DND-41 (cell line): ENCODE results near the gene PTPRCAP.
A peak's percentile ranks its signal among the peaks of the same experiment; 100 is the strongest.

Experiments used
- ATAC-seq: fragments of 200-7000 bp; cut with Tn5 transposase; 3 replicates; pipeline ENCODE4 v1.9.1; 2021; ENCODE audit warnings: low read depth; ENCODE audit not compliant: insufficient read depth
- DNase-seq: peaks from one replicate; pipeline ENCODE4 v3.0.0-alpha.2; 2020
- H2AFZ ChIP-seq: 2 replicates; pipeline ENCODE4 v1.6.0; 2012; ENCODE audit warnings: low read depth, low read length
- H3K27ac ChIP-seq: 2 replicates; pipeline ENCODE4 v1.5.1; 2012; ENCODE audit warnings: low read length, inconsistent platforms
- H3K27me3 ChIP-seq: fragments of 200-600 bp; sonication (generic); 2 replicates; pipeline ENCODE4 v1.6.0; 2012; ENCODE audit warnings: low read length, mild to moderate bottlenecking, inconsistent platforms; ENCODE audit not compliant: insufficient read depth, poor library complexity
- H3K36me3 ChIP-seq: 2 replicates; pipeline ENCODE4 v1.5.1; 2012; ENCODE audit warnings: low read length, inconsistent platforms; ENCODE audit not compliant: insufficient read depth
- H3K4me1 ChIP-seq: 2 replicates; pipeline ENCODE4 v1.5.1; 2012; ENCODE audit warnings: mild to moderate bottlenecking, low read length; ENCODE audit not compliant: insufficient read depth
- H3K4me2 ChIP-seq: 2 replicates; pipeline ENCODE4 v1.6.0; 2012; ENCODE audit warnings: mild to moderate bottlenecking, moderate library complexity, low read length, inconsistent platforms; ENCODE audit not compliant: insufficient read depth
- H3K4me3 ChIP-seq, 2 experiments: fragments of 200-600 bp in 1 of 2; shearing (Covaris generic) in 1 of 2; 2 replicates each; pipeline ENCODE4 v1.5.1; 2012 to 2016; ENCODE audit warnings: inconsistent platforms in 2 of 2, low read length in 2 of 2, mild to moderate bottlenecking in 2 of 2, low read depth in 1 of 2, moderate library complexity in 1 of 2
- H3K79me2 ChIP-seq: 2 replicates; pipeline ENCODE4 v1.6.0; 2012; ENCODE audit warnings: low read length, inconsistent platforms; ENCODE audit not compliant: insufficient read depth
- H3K9ac ChIP-seq: 2 replicates; pipeline ENCODE4 v1.6.0; 2012; ENCODE audit warnings: low read depth, mild to moderate bottlenecking, inconsistent platforms, low read length, moderate library complexity
- H3K9me3 ChIP-seq: 2 replicates; pipeline ENCODE4 v1.5.1; 2012; ENCODE audit warnings: low read length, moderate library complexity, mild to moderate bottlenecking, inconsistent platforms; ENCODE audit not compliant: insufficient read depth, severe bottlenecking
- H4K20me1 ChIP-seq: 2 replicates; pipeline ENCODE4 v1.6.0; 2012; ENCODE audit warnings: low read length; ENCODE audit not compliant: insufficient read depth
- CTCF ChIP-seq: IDR thresholded peaks from 2 replicates; pipeline ENCODE4 v1.5.1; 2012; ENCODE audit warnings: borderline replicate concordance, low read length, moderate library complexity, mild to moderate bottlenecking; ENCODE audit not compliant: poor library complexity, severe bottlenecking; ENCODE audit errors: extremely low read depth
- EZH2 ChIP-seq: IDR thresholded peaks from 3 replicates; pipeline ENCODE4 v1.6.1; 2012; ENCODE audit warnings: borderline replicate concordance, low read depth, mild to moderate bottlenecking, moderate library complexity, low read length, inconsistent platforms; ENCODE audit not compliant: severe bottlenecking

PTPRCAP gene

GRCh38 chr11:67421430-67422031, 16.0 kb downstream of the PTPRCAP start:
- H3K4me2 ChIP-seq, result peak overlapping the region; percentile 95
- ATAC-seq, result no peak
- H3K27me3 ChIP-seq, result no peaks in the 10 kb centered on the region
- H4K20me1 ChIP-seq, result no peaks in the 10 kb centered on the region
- peaks cover 46% of the 10 kb centered on the region for H3K4me1 ChIP-seq
- H3K36me3 ChIP-seq, result peaks cover 6% of the 10 kb centered on the region; the same call in 1 of the 2 replicates
- no peaks in the 10 kb centered on the region for H3K9me3 ChIP-seq
- no peak overlapping the region for H3K27ac ChIP-seq
- peaks cover 29% of the 10 kb centered on the region for H3K79me2 ChIP-seq
- no peak overlapping the region for H2AFZ ChIP-seq
- DNase-seq, result no peak
- TF ChIP-seq CTCF (no peak), EZH2 (no peak)
- H3K4me3 ChIP-seq, result peak overlapping the region in 1 of 2 experiments; percentile 38; a peak in 2 of 4 replicates
- no peak overlapping the region; the same call in 1 of the 2 replicates for H3K9ac ChIP-seq

- Histone ChIP-seq H3K36me3 (peaks cover 6% of the 10 kb centered on the region; the same call in 1 of the 2 replicates), H3K9me3 (no peaks in the 10 kb centered on the region), H3K27ac (peak overlapping the region; percentile 93), H4K20me1 (no peaks in the 10 kb centered on the region), H3K4me2 (peak overlapping the region; percentile 95), H3K9ac (peak overlapping the region; percentile 91), H3K27me3 (no peaks in the 10 kb centered on the region), H2AFZ (peak overlapping the region; percentile 66; the same call in 1 of the 2 replicates), H3K4me1 (peaks cover 53% of the 10 kb centered on the region), H3K4me3 (peak overlapping the region; percentile 32 to 66; a peak in 3 of 4 replicates), H3K79me2 (peaks cover 36% of the 10 kb centered on the region)
- DNase-seq (peak; percentile 98), ATAC-seq (peak; percentile 78)
- no peak for TF ChIP-seq EZH2
- peak; percentile 5 for TF ChIP-seq CTCF
Measured at GRCh38 chr11:67420646-67421429, 16.6 kb downstream of the PTPRCAP start.

DNA sequence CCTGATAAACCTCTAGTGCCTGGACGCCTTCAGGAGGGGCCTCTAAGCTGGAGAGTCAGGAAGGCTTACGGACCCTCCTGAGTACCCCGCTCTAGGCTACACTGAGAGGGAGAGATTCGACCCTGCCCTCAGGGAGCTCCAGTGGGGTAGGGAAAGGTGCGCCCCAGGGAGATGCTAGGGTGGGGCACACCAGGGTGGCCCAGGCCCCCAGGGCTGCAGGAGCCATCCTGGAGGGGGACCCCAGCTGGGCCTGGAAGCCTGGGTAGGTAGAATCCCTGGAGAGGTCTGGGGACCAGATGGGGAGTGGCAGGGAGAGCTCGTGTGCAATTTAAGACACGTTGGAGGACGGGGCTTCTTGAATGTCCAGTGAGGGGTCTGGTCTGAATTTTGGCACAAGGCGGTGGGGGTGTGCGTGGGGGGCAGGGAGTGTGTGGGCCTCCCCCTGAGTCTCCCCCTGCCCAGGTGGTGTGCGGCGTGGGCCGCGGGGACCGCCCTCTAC, 17.3 kb downstream of the PTPRCAP start:
- no peak for DNase-seq
- H3K27me3 ChIP-seq, result no peaks in the 10 kb centered on the region
- peak overlapping the region; percentile 32 to 66; a peak in 3 of 4 replicates for H3K4me3 ChIP-seq
- peaks cover 6% of the 10 kb centered on the region; the same call in 1 of the 2 replicates for H3K36me3 ChIP-seq
- ATAC-seq, result no peak
- peak overlapping the region; percentile 95 for H3K4me2 ChIP-seq
- TF ChIP-seq EZH2 (no peak), CTCF (no peak)
- H3K27ac ChIP-seq, result peak overlapping the region; percentile 93
- H3K79me2 ChIP-seq, result peaks cover 37% of the 10 kb centered on the region
- H3K9me3 ChIP-seq, result no peaks in the 10 kb centered on the region
- H2AFZ ChIP-seq, result peak overlapping the region; percentile 66; the same call in 1 of the 2 replicates
- H4K20me1 ChIP-seq, result no peaks in the 10 kb centered on the region
- H3K9ac ChIP-seq, result peak overlapping the region; percentile 91
- H3K4me1 ChIP-seq, result peaks cover 54% of the 10 kb centered on the region
